BJ (cell line): ENCODE measurements around the gene ADSS1. TPM values are rescaled to one million over a fixed set of nuclear protein-coding genes. Genes with fewer than 3 reads are reported as not detected.

Source experiments
- CTCF ChIA-PET: fragments of 350-600 bp; formaldehyde crosslinking; extraction: SDS; loops from one replicate; lab custom pipeline; 2021; ENCODE audit warnings: antibody characterized with exemption, inconsistent platforms; lab: Yijun Ruan, JAX
- POLR2A ChIA-PET: fragments of 300-600 bp; sonication (Branson Sonifier 250); formaldehyde crosslinking; extraction: SDS; loops from one replicate; lab custom pipeline; 2021; ENCODE audit warnings: antibody characterized with exemption; lab: Charles Lee
- DNase-seq: peaks from one replicate; pipeline ENCODE4 v3.0.0-alpha.2; 2011; ENCODE audit warnings: low read depth
- H3K27me3 ChIP-seq: 2 replicates; pipeline ENCODE4 v1.6.0; 2011; ENCODE audit warnings: low read length; ENCODE audit not compliant: control insufficient read depth, insufficient read depth
- H3K36me3 ChIP-seq: 2 replicates; pipeline ENCODE4 v1.5.1; 2011; ENCODE audit warnings: low read length; ENCODE audit not compliant: control insufficient read depth, insufficient read depth
- H3K4me3 ChIP-seq: 2 replicates; pipeline ENCODE4 v1.5.1; 2011; ENCODE audit warnings: low read depth, mild to moderate bottlenecking, control low read depth, low read length
- CTCF ChIP-seq: IDR thresholded peaks from 2 replicates; pipeline ENCODE4 v1.5.1; 2011; ENCODE audit warnings: low read depth, mild to moderate bottlenecking, control low read depth, inconsistent platforms, low read length, moderate library complexity; ENCODE audit not compliant: insufficient read depth
- polyA plus RNA-seq: library from polyadenylated mRNA; depleted of rRNA; stranded (reverse); fragments of >200 nt; gene quantifications from 2 replicates; pipeline ENCODE4 v1.2.3, GENCODE V29; 2011

ADSS1 gene
- polyA plus RNA-seq, 1 experiment: 4.5 TPM

GRCh38 chr14:104693482-104694431 lies 30.3 kb upstream of the ADSS1 start:
- no peak for TF ChIP-seq CTCF
- Histone ChIP-seq H3K36me3 (peaks cover 12% of the 10 kb centered on the region), H3K27me3 (no peaks in the 10 kb centered on the region), H3K4me3 (no peak overlapping the region)
- CTCF ChIA-PET: interaction anchor here (1.0 to 1.2 kb wide), 3 partner anchors 15 to 75 kb away, joined by 3 to 5 read pairs (median 3); no protein-coding TSS in a partner anchor
- DNase-seq: no peak
- POLR2A ChIA-PET: no interaction called here

GRCh38 chr14:104694475-104694950 lies 29.5 kb upstream of the ADSS1 start:
- DNase-seq: no peak
- H3K27me3 ChIP-seq: no peaks in the 10 kb centered on the region
- ChIA-PET POLR2A (no interaction called here), CTCF (interaction anchor here (1.1 to 1.2 kb wide), 2 partner anchors 12 to 74 kb away, joined by 3 read pairs; no protein-coding TSS in a partner anchor)
- no peak overlapping the region for H3K4me3 ChIP-seq
- H3K36me3 ChIP-seq: peaks cover 12% of the 10 kb centered on the region
- no peak for TF ChIP-seq CTCF

GRCh38 chr14:104694991-104695659 lies 28.9 kb upstream of the ADSS1 start:
- CTCF ChIA-PET: interaction anchor here (1.2 kb wide), 1 partner anchor 11 kb away, joined by 3 read pairs; no protein-coding TSS in a partner anchor

GRCh38 chr14:104695660-104696000 lies 28.4 kb upstream of the ADSS1 start:
- POLR2A ChIA-PET: no interaction called here
- H3K36me3 ChIP-seq: peaks cover 12% of the 10 kb centered on the region
- no peak overlapping the region for H3K4me3 ChIP-seq
- no peak for DNase-seq
- H3K27me3 ChIP-seq: no peaks in the 10 kb centered on the region
- TF ChIP-seq CTCF: no peak
- CTCF ChIA-PET: interaction anchor here (0.8 to 1.2 kb wide), 2 partner anchors 11 to 13 kb away, joined by 3 read pairs; no protein-coding TSS in a partner anchor

More at GRCh38 chr14:104694991-104695659, 28.9 kb upstream of the ADSS1 start:
- H3K36me3 ChIP-seq: peaks cover 12% of the 10 kb centered on the region
- POLR2A ChIA-PET: no interaction called here
- no peak for TF ChIP-seq CTCF
- no peaks in the 10 kb centered on the region for H3K27me3 ChIP-seq
- DNase-seq: no peak
- no peak overlapping the region for H3K4me3 ChIP-seq
